Measurements from ENCODE around the gene PLA2G4E.

Gene PLA2G4E

DNA sequence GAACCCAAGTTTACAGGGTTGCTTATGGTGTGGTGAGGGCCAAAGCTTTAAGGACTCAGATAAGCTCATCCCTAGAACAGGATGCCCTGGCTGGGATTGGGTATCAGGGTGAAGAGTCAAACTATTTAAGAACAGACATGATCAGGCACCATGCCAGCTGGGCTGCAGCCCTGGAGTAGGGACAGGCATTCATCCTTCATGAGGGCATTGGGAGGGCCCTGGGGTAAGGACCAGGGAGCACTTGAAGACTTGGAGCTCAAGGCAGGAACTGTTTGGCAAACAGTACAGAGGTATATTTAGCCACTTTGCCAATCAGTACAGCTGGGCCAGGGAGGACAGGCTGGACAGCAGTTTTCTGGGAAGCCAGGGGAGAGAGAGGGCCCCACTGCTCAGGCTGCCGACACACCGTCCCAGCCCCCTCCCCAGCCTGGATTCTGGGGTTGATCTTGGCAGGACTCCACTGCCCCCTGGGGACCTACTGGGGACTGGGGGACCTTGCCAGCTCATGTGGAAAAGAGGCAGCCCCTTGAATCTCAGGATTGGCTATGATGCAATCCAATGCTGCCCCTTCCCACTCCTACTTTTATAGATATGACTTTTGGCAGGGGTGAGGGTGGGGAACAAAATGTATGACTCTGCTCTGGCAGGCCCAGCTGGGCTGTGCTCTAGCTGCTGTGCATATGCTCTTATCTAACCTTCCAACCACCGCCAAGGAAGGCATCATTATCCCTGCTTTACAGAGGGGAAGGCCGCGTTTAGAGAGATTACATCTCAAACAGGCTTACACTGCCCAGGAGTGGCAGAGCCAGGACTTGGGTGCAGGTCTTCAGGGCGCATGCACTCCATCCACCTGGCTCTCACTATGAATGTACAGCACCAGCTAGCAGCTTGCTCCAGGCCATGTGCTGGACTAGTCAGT lies 2.3 kb downstream of the PLA2G4E start:
- no peak for DNase-seq (ENCODE audit: low read depth in 2 of 2)

DNA sequence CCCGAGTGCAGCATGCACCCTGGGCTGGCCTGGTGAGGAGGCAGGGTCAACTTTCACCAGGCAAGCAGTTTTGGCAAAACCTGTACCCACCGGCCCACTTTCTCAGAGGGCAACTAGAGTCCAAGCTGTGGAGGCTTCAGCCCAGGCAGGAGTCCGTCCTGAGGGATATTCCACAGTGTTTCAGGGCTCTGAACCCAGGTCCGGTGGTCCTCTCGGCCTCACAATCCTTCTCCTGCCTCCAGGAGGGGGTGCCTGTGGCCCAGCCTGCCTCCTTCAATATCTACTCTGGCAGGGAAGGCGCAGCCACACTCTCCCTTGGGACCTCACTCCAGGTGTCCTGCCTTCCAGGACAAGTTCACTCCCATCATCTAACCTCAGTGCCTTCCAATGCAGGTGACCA lies 3.9 kb downstream of the PLA2G4E start:
- DNase-seq (ENCODE audit: low read depth in 2 of 2): no peak

DNA sequence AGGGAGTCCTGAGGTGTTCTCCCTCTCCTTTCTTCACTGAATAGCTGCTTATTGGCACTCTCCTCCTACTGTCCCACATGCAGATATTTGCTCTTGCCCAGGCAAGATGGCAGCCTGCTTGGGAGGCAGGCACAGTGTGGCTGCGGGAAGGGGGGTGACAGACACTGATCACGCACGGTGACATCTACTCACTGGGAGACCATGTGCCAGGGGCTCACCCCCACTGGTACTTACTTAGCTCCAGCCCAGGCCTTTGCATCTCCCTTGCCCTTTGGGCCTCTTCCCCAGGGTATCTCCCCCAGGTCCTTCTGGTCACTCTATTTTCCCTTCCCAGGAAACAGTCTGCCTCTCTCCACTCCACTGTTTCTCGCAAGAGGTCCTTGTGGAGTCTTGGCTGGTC lies 6.4 kb downstream of the PLA2G4E start:
- DNase-seq (ENCODE audit: low read depth in 2 of 2): no peak

GRCh38 chr15:42012928-42013482 lies 7.8 kb downstream of the PLA2G4E start:
- no peak for DNase-seq (ENCODE audit: low read depth in 2 of 2)

- no peak for DNase-seq (ENCODE audit: low read depth in 2 of 2)
Observed at GRCh38 chr15:42012241-42012640, 8.6 kb downstream of the PLA2G4E start.

- no peak for DNase-seq (ENCODE audit: low read depth in 2 of 2)
Observed at GRCh38 chr15:42011074-42011473, 9.8 kb downstream of the PLA2G4E start.

- DNase-seq (ENCODE audit: low read depth in 2 of 2): no peak
Observed at GRCh38 chr15:42010434-42010833, 10.4 kb downstream of the PLA2G4E start.

GRCh38 chr15:42009474-42009873 lies 11.4 kb downstream of the PLA2G4E start:
- no peak for DNase-seq (ENCODE audit: low read depth in 2 of 2)

DNA sequence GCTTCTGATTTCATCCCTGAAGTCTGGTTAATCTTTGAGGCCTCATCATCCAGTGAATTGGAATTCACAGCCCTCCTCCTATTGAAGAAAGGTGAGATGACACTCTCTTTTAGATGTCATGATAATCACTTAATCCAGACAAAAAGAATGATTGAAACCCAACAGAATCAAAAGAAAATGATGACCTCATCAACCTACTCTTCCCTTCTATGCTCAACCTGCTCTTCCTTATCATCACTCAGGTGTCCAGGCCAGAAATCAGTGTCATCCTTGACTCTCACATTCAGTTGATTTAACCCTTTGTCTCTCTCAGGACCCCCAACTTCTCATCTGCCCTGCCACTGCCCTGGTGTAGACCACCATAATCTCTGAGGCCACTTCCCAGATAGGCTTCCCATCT lies 11.8 kb downstream of the PLA2G4E start:
- DNase-seq (ENCODE audit: low read depth in 2 of 2): no peak

- no peak for DNase-seq (ENCODE audit: low read depth in 2 of 2)
Observed at GRCh38 chr15:42007386-42007785, 13.5 kb downstream of the PLA2G4E start.

- DNase-seq (ENCODE audit: low read depth in 2 of 2): no peak
Observed at GRCh38 chr15:42002333-42002732, 18.5 kb downstream of the PLA2G4E start.

DNA sequence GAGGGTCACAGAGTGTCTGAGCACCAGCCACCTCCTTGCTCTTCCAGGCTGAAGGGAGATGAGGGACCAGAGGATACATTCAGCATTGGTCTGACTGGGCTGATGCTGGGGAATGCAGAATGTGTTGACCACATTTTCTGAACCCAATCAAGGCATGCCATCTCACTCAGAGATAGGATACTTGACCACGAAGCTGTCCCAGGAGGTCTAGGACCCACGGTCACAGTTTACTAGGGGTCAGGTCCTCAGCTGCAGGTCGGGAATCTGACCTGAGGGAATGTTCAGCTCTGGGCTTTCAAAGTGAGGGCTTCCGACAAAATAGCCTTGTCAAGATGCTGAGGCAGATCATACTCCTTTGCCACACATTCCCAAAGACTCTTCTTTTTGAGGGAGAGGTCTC lies 19.6 kb downstream of the PLA2G4E start:
- DNase-seq (ENCODE audit: low read depth in 2 of 2): no peak

GRCh38 chr15:41999290-42000285 lies 21.3 kb downstream of the PLA2G4E start:
- DNase-seq (ENCODE audit: low read depth in 2 of 2): no peak

GRCh38 chr15:41997845-41998244 lies 23.0 kb downstream of the PLA2G4E start:
- no peak for DNase-seq (ENCODE audit: low read depth in 2 of 2)

GRCh38 chr15:41996921-41997592 lies 23.8 kb downstream of the PLA2G4E start:
- DNase-seq (ENCODE audit: low read depth in 2 of 2): no peak

DNA sequence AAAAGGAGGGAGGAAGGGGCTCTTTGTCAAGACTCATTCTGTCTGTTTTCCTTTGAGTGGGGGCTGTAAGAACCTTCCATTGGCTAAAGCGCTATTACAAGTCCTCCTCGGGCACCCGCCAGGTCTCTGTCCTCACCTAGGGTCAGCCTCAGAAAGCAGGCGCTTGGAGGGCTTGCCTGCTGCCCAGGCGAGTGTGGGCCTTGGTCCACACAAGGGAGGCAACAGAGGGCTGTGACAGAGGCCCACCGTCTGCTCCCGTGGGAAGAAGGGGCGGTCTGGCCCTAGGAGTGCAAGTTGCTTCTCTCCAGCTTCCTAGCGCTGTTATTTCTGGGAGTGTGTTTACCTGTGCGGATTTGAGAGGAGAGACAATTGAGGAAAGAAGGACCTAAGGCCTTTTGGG lies 24.5 kb downstream of the PLA2G4E start:
- DNase-seq (ENCODE audit: low read depth in 2 of 2): no peak

DNA sequence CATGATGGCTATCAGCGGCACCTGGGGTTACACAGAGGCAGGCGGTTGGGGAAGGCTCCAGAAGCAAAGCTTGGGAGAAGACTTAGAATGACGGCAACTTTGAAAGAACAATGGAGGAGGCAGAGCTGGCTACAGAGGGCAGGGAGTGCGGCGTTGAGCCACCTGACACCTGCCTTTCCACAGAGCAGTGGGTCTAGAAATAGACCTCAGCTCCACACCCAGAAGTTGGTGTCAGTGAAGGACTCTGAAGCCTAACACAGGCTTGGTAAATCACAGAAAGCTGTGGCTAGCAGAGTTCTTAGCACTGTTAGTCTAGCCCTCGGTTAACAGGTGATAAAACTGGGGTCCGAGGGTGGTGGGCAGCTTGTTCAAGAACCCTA lies 25.4 kb downstream of the PLA2G4E start:
- no peak for DNase-seq (ENCODE audit: low read depth in 2 of 2)

DNA sequence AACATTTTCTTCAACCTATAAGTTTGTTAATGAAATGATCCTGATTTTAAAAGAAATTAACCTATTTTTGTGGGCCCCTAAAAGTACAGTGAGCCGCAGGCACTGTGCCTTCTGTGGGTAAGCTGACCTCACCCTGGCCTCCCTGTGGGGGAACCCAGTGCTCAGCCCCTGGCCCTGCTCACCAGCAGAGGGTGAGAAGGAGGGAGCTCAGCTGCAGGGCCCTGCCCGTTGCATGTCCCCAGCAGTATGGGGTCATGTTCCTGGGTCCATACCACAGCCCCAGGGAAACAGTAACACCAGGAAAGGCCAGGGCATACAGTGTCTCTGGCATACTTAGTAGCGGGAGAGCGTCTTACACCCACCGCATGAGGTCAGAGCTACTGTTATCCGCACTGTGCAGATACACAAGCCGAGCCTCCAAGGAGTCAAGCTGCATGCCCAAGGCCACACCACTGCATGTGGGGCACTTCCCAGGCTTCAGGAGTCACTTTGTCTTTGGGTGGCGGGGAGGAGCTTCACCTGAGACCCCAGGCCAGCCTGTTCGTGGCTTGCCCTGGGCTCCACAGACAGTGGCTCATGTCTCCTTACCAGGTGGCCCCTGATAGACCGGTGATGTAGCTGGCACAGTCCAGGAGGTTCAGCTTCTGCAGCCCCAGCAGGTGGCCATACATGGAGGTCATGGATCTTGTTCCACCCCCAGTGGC lies 25.9 kb downstream of the PLA2G4E start:
- no peak for DNase-seq (ENCODE audit: low read depth in 2 of 2)

DNA sequence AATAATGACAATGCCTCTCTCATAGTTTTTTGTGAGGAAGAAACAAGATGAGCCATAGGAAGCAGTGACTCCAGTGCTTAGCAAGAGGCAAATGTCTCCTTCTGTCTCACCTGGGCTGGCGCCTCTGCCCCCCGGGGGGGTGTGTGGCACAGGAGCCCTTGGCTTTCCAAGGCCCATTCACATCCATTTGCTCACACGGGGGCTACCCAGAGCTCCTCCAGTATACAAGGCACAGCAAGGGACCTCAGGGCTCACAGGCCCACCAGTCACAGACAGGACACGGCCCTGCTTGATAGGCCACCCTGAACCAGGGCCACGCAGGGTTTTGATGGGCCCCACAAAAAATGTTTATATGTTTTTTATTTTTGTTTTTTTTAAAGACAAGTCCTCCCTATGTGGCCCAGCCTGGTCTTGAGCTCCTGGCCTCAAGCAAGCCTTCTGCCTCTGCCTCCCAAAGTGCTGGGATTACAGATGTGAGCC lies 26.6 kb downstream of the PLA2G4E start:
- no peak for DNase-seq (ENCODE audit: low read depth in 2 of 2)

- DNase-seq (ENCODE audit: low read depth in 2 of 2): no peak
Observed at GRCh38 chr15:41993472-41994170, 27.2 kb downstream of the PLA2G4E start.
